ENCODE results near the gene SDHC.

The SDHC gene

GRCh38 chr1:161314201-161314981 lies at the start of gene SDHC:
Gene SDHC, plus strand, starts transcription at chr1:161314381. Its CDS starts 25 bp downstream, at chr1:161314406.
- Mint-ChIP-seq H3K4me3 (peak within 1 kb of the TSS; percentile 97), H3K9me3 (no peaks in the 10 kb centered on the region), H3K27ac (peak within 1 kb of the TSS; percentile 95), H3K36me3 (ENCODE audit: low read depth) (no peaks in the 10 kb centered on the region), H3K4me1 (peaks cover 23% of the 10 kb centered on the region), H3K27me3 (no peaks in the 10 kb centered on the region)
- peak; percentile 99 for ATAC-seq
- DNase-seq = peak; percentile 90

- H3K9me3 Mint-ChIP-seq = no peaks in the 10 kb centered on the region
- no peak for ATAC-seq
Observed at GRCh38 chr1:161265305-161265704, 48.9 kb upstream of the SDHC start.

GRCh38 chr1:161266202-161266601 lies 48.0 kb upstream of the SDHC start:
- H3K36me3 Mint-ChIP-seq (ENCODE audit: low read depth) = no peaks in the 10 kb centered on the region
- no peaks in the 10 kb centered on the region for H3K9me3 Mint-ChIP-seq
- H3K4me3 Mint-ChIP-seq = no peak overlapping the region
- DNase-seq = no peak
- no peak overlapping the region for H3K27ac Mint-ChIP-seq
- ATAC-seq = no peak
- H3K4me1 Mint-ChIP-seq = no peaks in the 10 kb centered on the region
- H3K27me3 Mint-ChIP-seq = peaks cover 21% of the 10 kb centered on the region

More at GRCh38 chr1:161265305-161265704, 48.9 kb upstream of the SDHC start:
- H3K4me1 Mint-ChIP-seq = no peaks in the 10 kb centered on the region
- DNase-seq = no peak
- peaks cover 29% of the 10 kb centered on the region for H3K27me3 Mint-ChIP-seq
- no peaks in the 10 kb centered on the region for H3K36me3 Mint-ChIP-seq (ENCODE audit: low read depth)
- no peak overlapping the region for H3K27ac Mint-ChIP-seq
- H3K4me3 Mint-ChIP-seq = no peak overlapping the region

GRCh38 chr1:161266836-161267235 lies 47.3 kb upstream of the SDHC start:
- H3K4me3 Mint-ChIP-seq = no peak overlapping the region
- ATAC-seq = no peak
- H3K36me3 Mint-ChIP-seq (ENCODE audit: low read depth) = no peaks in the 10 kb centered on the region
- DNase-seq = no peak
- no peaks in the 10 kb centered on the region for H3K9me3 Mint-ChIP-seq
- no peak overlapping the region for H3K27ac Mint-ChIP-seq
- peaks cover 17% of the 10 kb centered on the region for H3K27me3 Mint-ChIP-seq
- H3K4me1 Mint-ChIP-seq = no peaks in the 10 kb centered on the region

- H3K9me3 Mint-ChIP-seq = no peaks in the 10 kb centered on the region
- DNase-seq (no peak), ATAC-seq (no peak)
- H3K4me3 Mint-ChIP-seq = no peak overlapping the region
- H3K27me3 Mint-ChIP-seq = peaks cover 16% of the 10 kb centered on the region
- no peak overlapping the region for H3K27ac Mint-ChIP-seq
- H3K4me1 Mint-ChIP-seq = no peaks in the 10 kb centered on the region
- H3K36me3 Mint-ChIP-seq (ENCODE audit: low read depth) = no peaks in the 10 kb centered on the region
Observed at GRCh38 chr1:161267321-161267720, 46.9 kb upstream of the SDHC start.

- ATAC-seq (no peak), DNase-seq (no peak)
- Mint-ChIP-seq H3K27ac (no peak overlapping the region), H3K27me3 (peaks cover 13% of the 10 kb centered on the region), H3K36me3 (ENCODE audit: low read depth) (no peaks in the 10 kb centered on the region), H3K4me1 (no peaks in the 10 kb centered on the region), H3K9me3 (no peaks in the 10 kb centered on the region), H3K4me3 (no peak overlapping the region)
Observed at GRCh38 chr1:161273402-161273801, 40.8 kb upstream of the SDHC start.

GRCh38 chr1:161274874-161275273 lies 39.3 kb upstream of the SDHC start:
- Mint-ChIP-seq H3K27me3 (peaks cover 15% of the 10 kb centered on the region), H3K4me3 (no peak overlapping the region), H3K9me3 (no peaks in the 10 kb centered on the region), H3K4me1 (no peaks in the 10 kb centered on the region), H3K27ac (no peak overlapping the region), H3K36me3 (ENCODE audit: low read depth) (no peaks in the 10 kb centered on the region)
- no peak for ATAC-seq
- DNase-seq = no peak

- Mint-ChIP-seq H3K36me3 (ENCODE audit: low read depth) (no peaks in the 10 kb centered on the region), H3K27ac (no peak overlapping the region), H3K27me3 (peaks cover 4% of the 10 kb centered on the region), H3K4me3 (no peak overlapping the region), H3K4me1 (no peaks in the 10 kb centered on the region), H3K9me3 (no peaks in the 10 kb centered on the region)
- DNase-seq (no peak), ATAC-seq (no peak)
Observed at GRCh38 chr1:161282991-161283390, 31.2 kb upstream of the SDHC start.

GRCh38 chr1:161285113-161285512 lies 29.1 kb upstream of the SDHC start:
- H3K9me3 Mint-ChIP-seq = no peaks in the 10 kb centered on the region
- no peak for ATAC-seq
- DNase-seq = no peak
- H3K27ac Mint-ChIP-seq = no peak overlapping the region
- no peaks in the 10 kb centered on the region for H3K36me3 Mint-ChIP-seq (ENCODE audit: low read depth)
- no peaks in the 10 kb centered on the region for H3K27me3 Mint-ChIP-seq
- H3K4me3 Mint-ChIP-seq = no peak overlapping the region
- H3K4me1 Mint-ChIP-seq = no peaks in the 10 kb centered on the region

GRCh38 chr1:161285521-161285920 lies 28.7 kb upstream of the SDHC start:
- DNase-seq = no peak
- Mint-ChIP-seq H3K4me3 (no peak overlapping the region), H3K27ac (no peak overlapping the region), H3K4me1 (no peaks in the 10 kb centered on the region), H3K27me3 (no peaks in the 10 kb centered on the region), H3K36me3 (ENCODE audit: low read depth) (no peaks in the 10 kb centered on the region), H3K9me3 (no peaks in the 10 kb centered on the region)
- ATAC-seq = no peak

GRCh38 chr1:161287482-161288054 lies 26.6 kb upstream of the SDHC start:
- H3K27me3 Mint-ChIP-seq = no peaks in the 10 kb centered on the region
- H3K36me3 Mint-ChIP-seq (ENCODE audit: low read depth) = no peaks in the 10 kb centered on the region

GRCh38 chr1:161290779-161291178 lies 23.4 kb upstream of the SDHC start:
- Mint-ChIP-seq H3K36me3 (ENCODE audit: low read depth) (no peaks in the 10 kb centered on the region), H3K27me3 (no peaks in the 10 kb centered on the region), H3K4me3 (no peak overlapping the region), H3K4me1 (no peaks in the 10 kb centered on the region), H3K27ac (no peak overlapping the region), H3K9me3 (no peaks in the 10 kb centered on the region)
- no peak for ATAC-seq
- DNase-seq = no peak

More at GRCh38 chr1:161287482-161288054, 26.6 kb upstream of the SDHC start:
- Mint-ChIP-seq H3K27ac (no peak overlapping the region), H3K4me3 (no peak overlapping the region), H3K4me1 (no peaks in the 10 kb centered on the region), H3K9me3 (no peaks in the 10 kb centered on the region)
- ATAC-seq = no peak
- DNase-seq = no peak

- H3K27ac Mint-ChIP-seq = no peak overlapping the region
- no peaks in the 10 kb centered on the region for H3K27me3 Mint-ChIP-seq
- no peak overlapping the region for H3K4me3 Mint-ChIP-seq
- no peak for ATAC-seq
- no peaks in the 10 kb centered on the region for H3K36me3 Mint-ChIP-seq (ENCODE audit: low read depth)
- DNase-seq = no peak
- H3K9me3 Mint-ChIP-seq = no peaks in the 10 kb centered on the region
- no peaks in the 10 kb centered on the region for H3K4me1 Mint-ChIP-seq
Observed at GRCh38 chr1:161297415-161297814, 16.8 kb upstream of the SDHC start.

GRCh38 chr1:161298116-161298515 lies 16.1 kb upstream of the SDHC start:
- Mint-ChIP-seq H3K4me3 (no peak overlapping the region), H3K9me3 (no peaks in the 10 kb centered on the region), H3K4me1 (no peaks in the 10 kb centered on the region), H3K27ac (no peak overlapping the region), H3K36me3 (ENCODE audit: low read depth) (no peaks in the 10 kb centered on the region), H3K27me3 (no peaks in the 10 kb centered on the region)
- DNase-seq = no peak
- no peak for ATAC-seq

GRCh38 chr1:161299347-161299746 lies 14.8 kb upstream of the SDHC start:
- ATAC-seq = no peak
- Mint-ChIP-seq H3K4me3 (no peak overlapping the region), H3K27ac (no peak overlapping the region)

More at GRCh38 chr1:161299347-161299746, 14.8 kb upstream of the SDHC start:
- H3K9me3 Mint-ChIP-seq = no peaks in the 10 kb centered on the region
- no peaks in the 10 kb centered on the region for H3K36me3 Mint-ChIP-seq (ENCODE audit: low read depth)
- no peak for DNase-seq
- H3K27me3 Mint-ChIP-seq = no peaks in the 10 kb centered on the region
- H3K4me1 Mint-ChIP-seq = peaks cover 11% of the 10 kb centered on the region

All from activated naive CD8-positive, alpha-beta T cell treated with anti-CD3 and anti-CD28 coated beads, Interleukin-2, amount 50 U/mL, for 24 hours (primary cell).